DMS153 treated with DMSO at 0.1 percent for 48 hours (cell line): Measurements from ENCODE around the gene ZSWIM2.
"Not testable (repeated sequence)": the region's sequence is repeated elsewhere in the genome, so short reads cannot be mapped to it uniquely, and the experiment has no call there.

Source experiments
- DNase-seq: peaks from one replicate; lab custom pipeline; 2025; ENCODE audit not compliant: unreplicated experiment; lab: John Stamatoyannopoulos, UW

ZSWIM2 gene

DNA sequence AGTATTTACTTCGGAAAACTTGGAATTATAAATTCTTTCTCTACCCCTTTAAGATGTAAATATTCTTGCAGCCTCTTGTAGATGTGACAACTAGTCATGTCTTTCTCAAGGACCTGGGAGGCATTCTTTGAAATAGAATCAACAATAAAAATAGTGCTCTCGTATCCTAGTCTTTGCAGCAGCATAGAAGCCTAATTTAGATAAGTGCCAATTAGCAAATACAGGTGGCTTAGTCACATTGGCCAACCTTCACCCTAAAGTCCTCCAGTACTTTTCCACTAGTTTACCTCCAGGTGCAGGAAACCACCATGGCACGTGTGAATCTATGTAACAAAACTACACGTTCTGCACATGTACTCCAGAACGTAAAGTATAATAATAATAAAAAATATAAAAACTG is 3.5 kb upstream of the ZSWIM2 start:
- DNase-seq: no peak

DNA sequence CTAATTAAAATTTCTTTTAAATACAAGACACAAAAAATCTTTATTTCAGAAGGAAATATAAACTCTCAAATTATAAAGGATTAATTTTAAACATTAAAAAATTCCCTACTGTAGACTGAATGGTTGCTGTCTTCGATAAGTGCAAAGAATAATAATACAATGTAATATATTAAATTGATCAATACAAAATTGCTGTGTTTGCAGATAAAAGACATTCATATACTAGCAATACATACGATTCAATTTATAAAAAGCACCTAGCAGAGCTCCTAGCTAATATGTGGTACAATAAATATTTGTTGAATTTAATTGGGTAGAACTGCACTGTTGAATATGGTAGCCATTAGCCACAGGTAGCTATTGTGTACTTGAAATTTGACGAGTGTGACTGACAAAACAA is 6.6 kb downstream of the ZSWIM2 start:
- DNase-seq: no peak

DNA sequence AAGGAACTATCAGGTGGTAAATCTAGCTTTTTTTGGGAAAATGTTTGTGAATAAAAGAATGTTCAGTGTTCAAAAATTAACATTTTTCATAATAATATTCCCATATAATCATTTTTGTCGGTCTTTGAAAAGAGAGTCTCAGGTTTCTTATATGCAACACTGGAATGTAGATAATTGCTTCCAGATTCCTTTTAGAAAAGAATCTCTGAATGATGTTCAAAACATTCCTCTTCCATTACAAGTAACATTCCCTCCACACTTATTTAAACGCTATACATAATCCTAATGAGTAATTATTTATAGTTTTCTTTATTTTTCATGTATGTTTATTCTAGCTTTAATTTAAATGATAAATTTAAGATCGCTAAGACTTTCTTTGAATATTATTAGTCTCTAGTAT is 7.0 kb downstream of the ZSWIM2 start:
- DNase-seq: no peak

DNA sequence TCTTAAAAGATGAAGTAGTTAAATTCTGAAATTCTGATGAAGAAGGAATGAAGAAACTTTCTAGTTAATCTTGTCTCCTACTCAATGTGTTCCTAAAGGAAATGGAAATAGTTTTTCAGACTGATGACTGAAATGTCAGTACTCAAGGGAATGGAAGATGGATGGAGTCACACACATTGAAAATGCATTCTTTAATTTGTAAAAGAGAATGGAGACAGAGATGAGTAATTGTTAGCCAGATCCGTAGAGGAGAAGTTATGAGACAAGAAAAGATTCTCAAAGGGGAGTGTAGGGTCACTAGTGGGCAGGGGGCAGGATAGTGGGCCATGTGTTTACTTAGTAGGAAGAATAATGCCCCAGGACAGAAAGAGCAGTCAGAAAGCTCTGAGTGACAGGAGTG is 13.3 kb downstream of the ZSWIM2 start:
- no peak for DNase-seq

DNA sequence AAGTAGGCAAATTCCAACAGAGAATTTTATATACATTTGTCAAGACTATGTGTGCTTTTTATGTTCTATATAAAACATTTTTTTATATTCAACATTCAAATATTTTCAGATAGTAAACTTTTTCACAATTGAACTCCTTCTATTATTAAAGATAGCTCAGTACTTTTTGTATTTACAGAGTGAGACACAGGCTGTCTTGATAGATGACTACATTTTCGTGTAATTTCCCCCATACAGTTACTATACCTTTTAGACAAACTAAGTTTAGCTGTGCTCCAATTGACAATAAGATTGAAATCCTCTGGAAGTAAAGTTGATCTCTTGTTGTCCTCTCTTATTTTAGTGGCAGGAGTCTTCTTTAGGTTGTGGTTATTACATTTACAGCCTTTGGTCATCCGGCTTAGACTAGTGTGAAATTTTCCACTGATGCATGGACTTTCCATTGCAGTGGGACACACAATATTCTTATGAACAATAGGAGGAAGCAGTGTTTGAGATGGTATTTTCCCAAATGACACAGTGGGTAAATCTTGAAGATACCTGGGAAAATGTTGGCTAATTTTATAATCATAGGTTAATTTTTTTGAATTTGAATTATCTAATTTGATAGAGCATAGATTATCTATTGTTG is 21.0 kb downstream of the ZSWIM2 start:
- DNase-seq: no peak

DNA sequence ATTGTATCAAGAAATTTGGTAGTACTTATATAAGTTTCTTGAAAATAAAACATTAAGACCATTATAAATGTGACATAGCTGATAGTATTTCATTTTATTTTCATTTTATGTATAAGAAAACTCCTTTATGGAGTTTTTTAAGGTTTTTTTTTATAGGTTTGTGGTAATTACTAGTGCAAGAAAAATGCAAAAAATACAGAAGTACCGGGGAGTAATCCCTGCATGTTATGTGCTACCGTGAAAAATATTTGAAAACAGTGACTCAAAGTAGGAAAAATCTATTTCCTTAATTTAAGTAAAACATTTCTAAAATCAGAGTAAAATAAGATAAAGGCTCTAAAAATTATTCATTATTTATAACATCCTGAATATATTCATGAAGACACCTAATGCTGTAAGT is 21.6 kb downstream of the ZSWIM2 start:
- no peak for DNase-seq

DNA sequence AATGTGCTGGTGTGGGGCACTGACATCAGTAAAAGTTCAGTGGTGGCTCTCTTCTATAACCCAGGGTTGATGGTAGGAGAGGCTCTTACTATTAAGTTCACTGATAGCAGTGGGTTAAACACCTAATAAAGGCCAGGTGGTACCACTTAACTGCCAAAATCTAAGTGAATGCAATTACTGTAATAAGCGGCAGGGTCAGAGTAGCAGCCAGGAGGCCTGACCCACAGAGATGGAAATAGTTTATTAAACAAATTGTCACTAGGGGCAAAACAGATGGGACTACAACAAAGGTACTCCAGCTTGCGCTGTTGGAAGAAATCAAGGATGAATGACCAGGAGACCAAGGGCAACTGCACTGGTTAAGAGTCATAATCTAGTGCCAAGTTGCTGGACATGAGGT is 26.6 kb downstream of the ZSWIM2 start:
- DNase-seq: no peak

DNA sequence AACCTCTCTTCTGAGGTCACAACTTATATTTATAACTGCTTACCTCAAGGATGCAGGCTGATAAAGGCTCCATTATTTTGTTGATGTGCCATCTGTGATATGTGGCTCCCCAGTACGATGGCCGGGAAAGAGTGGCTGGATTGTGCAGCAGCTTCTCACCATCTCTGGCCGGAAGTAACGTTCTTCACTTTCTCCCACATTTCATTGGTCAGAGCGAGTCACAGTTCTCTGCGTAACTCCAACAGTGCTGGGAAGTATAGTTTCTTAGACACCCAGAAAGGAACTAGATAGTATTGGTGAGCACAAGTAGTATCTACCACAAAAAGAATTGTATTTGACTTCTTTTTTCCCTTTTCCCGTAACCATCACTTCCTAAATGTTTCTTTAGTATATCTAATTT is 28.7 kb downstream of the ZSWIM2 start:
- DNase-seq: no peak

DNA sequence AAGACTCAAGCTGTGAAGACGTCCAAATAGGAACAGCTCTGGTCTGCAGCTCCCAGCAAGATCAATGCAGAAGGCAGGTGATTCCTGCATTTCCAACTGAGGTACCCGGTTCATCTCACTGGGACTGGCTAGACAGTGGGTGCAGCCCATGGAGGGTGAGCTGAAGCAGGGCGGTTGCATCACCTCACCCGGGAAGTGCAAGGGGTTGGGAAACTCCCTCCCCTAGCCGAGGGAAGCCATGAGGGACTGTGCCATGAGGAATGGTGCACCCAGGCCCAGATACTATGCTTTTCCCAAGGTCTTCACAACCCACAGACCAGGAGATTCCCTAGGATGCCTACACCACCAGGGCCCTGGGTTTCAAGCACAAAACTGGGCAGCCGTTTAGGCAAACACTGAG is 37.2 kb downstream of the ZSWIM2 start:
- not testable (repeated sequence) for DNase-seq

DNA sequence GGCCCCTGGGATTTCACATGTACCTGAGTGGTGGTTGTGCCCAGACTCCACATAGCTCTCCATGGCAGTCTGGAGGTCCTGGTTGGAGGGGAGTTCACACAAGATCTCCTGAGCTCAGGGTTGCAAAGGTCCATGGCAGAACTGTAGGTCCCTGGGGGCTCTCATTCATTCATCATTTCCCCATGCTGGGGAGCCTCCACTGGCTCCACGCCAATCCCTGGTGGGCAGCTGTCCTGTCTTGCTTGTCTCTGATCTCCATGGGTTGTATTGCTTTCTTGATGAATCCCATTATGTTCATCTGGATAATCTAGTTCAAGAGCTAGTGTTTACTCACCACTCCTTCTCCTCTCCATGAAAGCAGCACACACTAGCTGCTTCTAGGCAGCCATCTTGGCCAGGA is 42.4 kb downstream of the ZSWIM2 start:
- DNase-seq: no peak

DNA sequence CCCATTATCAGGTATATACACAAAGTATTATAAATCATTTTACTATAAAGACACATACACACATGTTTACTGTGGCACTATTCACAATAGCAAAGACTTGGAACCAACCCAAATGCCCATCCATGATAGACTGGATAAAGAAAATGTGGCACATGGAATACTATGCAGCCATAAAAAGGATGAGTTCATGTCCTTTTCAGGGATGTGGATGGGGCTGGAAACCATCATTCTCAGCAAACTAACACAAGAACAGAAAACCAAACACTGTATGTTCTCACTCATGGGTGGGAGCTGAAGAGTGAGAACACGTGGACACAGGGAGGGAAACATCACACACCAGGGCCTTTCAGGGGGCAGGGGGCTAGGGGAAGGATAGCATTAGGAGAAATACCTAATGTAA is 50.4 kb downstream of the ZSWIM2 start:
- not testable (repeated sequence) for DNase-seq

DNA sequence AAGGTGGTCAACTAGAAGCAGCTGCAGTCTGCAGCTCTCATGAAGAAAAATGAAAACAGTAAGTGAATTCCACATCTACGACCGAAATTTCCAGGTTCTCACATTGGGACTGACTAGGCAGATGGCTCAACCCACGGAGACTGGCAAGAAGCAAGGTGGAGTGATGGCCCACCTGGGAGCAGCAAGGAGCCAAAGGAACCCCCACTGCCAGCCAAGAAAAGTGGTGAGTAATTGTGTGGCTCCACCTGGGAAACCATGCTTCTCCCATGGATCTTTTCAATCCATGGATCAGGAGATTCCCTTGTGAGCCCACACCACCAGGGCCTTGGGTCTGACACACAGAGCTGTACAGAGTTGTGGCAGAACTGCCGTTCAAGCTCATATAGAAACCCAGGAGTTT is 64.0 kb downstream of the ZSWIM2 start:
- DNase-seq: no peak

DNA sequence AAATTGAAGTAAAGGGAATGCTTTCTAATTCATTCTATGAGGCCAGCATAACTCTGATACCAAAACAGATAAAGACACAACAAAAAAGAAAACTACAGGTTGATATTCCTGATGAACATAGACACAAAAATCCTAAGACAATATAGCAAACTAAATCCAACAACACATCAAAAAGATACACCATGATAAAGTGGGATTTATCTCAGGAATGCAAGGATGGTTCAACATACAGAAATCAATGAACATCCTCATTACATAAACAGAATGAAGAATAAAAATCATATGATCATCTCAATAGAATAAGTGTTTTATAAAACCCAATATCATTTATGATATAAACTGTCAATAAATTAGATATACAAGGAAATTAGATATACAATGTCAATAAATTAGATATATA is 65.7 kb downstream of the ZSWIM2 start:
- no peak for DNase-seq

DNA sequence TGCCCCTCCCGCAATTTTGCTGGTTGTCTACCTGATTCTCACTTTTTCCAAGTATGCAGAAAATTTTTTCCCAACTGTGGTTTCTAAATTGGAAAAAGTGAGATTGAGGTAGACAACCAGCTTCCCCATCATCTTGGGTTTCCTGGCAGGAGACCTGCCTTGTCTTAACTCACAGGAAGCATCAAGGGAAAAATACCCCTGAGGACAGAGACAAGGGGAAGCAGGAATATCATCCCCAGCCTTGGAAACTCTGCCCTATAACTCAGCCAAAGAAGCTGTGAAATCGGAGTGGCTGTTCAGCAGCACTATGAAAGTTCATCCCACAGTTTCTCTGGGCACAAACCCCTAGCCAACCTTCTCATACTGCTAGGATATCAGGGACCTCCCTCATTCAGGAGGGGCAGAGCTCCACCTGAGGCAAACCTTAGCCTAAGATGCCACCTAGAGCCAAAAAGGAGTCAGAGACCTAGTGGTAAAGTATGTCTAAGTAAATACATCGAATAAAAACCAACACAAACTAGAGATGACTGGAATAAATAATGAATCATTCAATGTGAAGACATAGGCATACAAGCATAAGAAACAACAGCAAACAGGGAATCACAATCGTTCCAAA is 68.2 kb downstream of the ZSWIM2 start:
- no peak for DNase-seq
